CD4-positive, alpha-beta T cell treated with Interleukin-10 for 1 hour (primary cell): ENCODE results near the gene SLC37A1.
A peak's percentile ranks its signal among the peaks of the same experiment; 100 is the strongest.

Experiments
- DNase-seq: peaks from one replicate; pipeline ENCODE4 v3.0.0-alpha.2; 2020

Gene SLC37A1

DNA sequence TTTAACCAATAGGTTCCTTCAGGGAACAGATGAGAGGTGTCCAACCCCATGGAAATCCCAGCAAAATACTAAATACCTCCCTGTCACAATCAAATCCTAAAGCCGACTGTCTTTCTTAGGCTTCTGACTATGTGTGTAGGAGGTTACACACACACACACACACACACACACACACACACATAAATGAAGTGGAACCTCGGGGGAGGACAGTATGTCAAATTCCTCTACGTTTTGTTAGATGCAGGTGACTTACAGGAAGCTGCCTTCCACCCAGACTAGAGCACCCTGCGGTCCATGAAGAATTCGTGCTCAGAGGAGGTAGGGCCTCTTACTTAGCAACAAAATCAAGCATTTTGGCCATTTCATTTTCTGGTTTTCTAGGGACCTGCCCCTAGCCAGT lies 34.1 kb upstream of the SLC37A1 start:
- DNase-seq, result no peak

DNA sequence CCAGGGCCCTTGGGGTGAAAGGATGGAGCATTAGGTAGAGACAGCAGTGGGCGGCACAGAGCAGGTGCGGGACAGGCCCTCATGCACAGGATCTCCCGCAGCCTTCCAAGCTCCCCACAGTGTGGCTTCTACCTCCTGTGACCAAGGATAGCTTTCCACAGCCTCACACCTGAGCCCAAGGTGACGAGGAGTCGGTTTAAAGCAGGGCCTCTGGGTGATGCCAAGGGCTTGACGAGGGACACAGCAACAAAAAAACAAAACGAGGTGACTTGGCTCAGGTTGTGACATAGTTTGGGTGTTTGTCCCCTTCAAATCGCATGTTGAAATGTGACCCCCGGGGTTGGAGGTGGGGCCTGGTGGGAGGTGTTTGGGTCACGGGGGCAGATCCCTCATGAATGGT lies 32.9 kb upstream of the SLC37A1 start:
- no peak for DNase-seq

DNA sequence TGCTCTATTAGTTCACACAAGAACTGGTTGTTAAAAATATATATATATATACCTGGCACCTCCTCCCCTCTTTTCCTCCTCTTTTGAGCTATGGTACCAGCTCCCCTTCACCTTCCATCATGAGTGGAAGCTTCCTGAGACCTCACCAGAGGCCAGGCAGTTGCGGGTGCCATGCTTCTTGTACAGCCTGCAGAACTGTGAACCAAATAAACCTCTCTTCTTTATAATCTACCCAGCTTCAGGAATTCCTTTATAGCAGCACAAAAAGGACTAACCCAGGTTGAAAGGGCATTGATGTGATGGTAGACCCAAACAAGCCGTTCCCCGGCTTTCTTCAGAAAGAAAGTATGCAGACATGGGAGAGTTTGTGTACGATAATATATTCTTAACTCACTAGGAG lies 32.5 kb upstream of the SLC37A1 start:
- DNase-seq, result no peak

DNA sequence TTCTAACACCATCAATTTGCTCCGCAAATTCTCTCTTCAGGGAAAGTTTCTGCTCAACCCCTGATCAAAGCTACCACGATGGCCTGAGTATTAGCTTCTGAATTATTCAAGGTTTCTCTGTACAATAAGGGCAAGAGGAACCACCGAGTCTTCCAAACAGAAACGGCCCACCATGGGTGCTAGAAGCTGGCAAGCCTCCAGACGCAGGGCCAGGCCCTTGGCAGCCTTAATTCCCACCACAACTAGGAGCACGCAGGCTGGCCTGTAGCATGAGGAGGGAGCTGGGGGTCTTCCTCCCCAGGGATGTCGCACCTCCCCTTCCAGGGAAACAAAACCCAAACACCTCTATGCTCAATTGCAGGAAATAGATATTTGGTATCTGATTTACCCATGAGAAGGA lies 28.7 kb upstream of the SLC37A1 start:
- no peak for DNase-seq

DNA sequence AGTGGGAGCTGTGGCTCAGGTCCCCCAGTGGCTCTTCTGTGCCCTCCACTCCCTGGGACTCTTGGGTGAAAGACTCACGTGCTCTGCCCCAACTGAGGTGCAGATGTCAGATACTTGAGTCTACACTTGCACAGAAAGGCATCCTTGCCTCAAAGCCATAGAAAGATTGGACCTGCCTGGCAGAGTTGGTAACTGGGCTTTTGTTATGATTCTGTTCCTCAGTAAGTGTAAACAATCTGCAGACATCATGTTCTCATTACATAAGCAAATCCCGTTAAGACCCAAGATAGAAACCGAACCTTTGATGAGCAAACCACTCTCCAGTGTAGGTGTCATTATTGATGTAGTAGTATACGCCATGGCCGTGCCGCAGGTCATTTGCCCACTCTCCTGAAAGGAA lies 27.6 kb upstream of the SLC37A1 start:
- DNase-seq, result no peak

DNA sequence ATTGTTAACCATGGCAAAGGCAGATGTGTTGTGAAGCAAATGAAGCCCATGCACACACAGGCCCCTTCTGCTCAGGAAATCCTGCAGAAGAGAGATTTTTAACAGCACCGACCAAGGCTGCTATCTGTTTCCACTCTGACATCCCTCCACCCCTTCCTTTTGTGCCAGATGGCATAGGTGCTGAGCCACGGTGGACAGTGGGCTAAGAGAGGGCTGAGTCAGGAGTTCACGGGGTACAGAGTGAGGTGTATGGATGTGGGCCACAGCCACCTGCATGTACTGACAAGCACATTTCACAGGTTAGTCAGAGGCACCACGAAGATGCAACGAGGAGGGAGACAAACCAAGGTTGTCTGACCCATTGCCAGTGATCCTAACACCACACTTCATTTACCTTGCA lies 27.1 kb upstream of the SLC37A1 start:
- no peak for DNase-seq

DNA sequence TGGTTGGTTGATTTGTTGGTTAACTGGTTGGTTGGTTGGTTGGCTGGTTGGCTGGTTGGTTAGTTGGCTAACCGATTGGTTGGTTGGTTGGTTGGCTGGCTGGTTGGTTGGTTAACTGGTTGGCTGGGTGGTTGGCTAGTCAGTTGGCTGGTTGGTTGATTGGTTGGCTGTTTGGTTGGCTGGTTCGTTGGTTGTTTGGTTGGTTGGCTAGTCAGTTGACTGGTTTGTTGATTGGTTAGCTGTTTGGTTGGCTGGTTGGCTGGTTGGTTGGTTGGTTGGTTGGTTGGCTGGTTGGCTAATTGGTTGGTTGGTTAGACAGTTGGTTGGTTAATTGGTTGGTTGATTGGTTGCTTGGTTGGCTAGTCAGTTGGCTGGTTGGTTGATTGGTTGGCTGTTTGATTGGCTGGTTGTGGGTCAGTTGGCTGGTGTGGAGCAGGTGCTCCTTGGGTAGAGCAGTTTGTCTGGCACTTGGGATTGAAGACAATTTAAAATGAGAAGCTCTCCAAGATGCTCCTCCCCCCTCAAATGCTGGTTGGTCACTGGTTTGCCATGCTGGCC lies 24.6 kb upstream of the SLC37A1 start:
- no peak for DNase-seq

DNA sequence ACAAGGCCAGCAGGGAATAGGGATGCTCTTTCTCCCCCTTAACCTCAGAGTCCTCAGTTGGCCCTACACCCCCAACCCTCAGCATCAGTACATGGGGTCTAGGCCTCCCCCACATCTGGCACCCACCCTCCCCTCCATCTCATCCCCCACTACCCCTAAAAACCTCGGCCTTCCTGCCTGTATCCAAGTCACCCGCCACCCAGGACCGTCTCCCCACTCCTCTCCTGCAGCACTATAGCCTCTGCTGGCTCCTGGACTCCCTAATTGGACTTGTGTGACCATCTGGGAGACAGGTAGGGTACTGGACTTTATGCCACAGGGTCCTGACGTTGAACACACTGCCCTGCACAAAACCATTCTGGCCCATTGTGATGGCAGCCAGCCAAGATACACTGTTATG lies 23.7 kb upstream of the SLC37A1 start:
- DNase-seq, result no peak

DNA sequence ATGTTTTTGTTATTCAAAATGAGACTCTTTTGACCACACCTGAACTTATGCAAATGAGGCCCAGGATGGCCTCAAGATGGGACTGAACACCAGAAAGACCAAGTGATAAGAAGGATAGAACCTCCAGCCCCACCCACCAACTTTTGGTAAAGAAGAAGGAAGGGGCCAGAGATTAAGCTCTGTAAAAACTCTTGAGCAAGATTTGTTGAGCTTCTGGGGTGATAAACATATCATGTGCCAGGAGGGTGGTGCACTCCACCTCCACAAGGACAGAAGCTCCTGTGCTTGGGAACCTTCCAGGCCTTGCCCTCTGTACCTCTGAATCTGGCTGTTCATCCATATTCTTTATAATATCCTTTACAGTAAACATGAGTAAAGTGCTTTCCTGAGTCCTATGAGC lies 22.9 kb upstream of the SLC37A1 start:
- no peak for DNase-seq

DNA sequence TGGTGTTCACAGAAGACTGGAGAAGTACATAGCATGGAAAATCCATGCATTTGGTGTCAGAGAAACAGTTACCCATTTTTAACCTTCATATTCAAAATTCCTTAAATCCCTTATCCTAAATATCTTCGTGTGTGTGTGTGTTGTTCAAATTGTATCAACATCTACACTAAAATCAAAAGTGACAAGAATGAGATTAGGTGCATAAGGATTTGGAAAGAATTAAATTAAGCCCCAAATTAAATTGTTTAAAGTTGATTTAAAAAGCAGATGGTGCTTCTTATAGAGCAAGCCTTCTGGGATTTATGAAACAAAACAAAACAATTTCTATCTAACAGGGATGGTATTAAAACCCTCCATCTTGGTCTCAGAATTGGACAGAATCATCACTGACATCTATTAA lies 22.3 kb upstream of the SLC37A1 start:
- no peak for DNase-seq

DNA sequence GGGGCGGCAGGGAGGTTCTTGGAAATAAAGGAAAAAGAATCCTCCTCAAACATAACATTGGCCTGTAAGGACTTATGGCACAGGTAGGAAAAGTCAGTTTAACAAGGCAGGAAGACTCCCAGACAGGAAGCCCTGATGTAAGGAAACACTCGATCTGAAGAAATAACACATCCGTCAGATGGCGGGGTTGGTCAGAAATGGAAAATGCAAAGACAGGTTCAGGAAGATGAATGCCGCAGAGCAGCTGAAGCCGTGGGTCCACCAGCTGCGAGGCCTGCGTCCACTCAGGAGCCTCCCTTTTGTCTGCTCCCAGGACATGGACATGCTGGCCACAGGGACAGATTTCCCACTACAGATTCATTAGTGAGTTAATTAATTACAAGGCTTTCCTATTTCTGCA lies 21.5 kb upstream of the SLC37A1 start:
- no peak for DNase-seq

DNA sequence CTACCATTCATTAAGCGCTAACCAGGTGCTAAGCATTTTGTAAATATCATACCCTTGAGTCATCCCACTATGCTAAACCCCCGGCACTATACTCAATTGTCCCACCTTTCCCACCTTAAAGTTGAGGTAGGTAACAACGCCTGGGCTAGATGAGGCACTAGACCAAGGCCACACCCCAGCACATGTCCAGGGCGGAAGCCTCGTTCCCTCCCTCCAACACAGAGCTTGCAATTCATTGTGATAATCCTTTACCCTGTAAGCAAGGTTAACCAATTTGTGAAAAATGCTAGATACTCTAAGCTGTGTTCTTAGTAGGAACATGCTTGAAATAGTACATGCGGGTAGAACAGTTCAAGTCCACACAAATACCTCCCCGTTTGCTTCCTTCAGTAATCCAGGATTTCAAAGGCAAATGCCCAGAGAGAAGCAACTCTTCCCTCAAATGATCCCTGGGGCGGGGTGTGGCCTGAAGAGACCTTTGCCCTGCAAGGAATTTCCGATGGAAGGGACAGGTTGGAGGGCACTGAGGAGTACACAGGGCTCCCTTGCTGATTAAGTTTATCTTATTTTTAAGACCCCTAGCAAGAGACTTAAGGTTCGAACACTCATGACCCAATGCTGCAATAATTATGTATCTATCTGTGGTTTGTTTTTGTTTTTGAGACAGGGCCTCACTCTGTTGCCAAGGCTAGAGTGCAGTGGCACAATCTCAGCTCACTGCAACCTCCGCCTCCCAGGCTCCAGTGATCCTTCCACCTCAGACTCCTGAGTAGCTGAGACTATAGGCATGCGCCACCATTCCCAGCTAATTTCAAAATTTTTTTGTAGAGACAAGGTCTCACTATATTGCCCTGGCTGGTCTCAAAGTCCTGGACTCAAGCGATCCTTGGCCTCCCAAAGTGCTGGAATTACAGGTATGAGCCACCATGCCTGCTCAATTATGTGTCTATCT lies 20.3 kb upstream of the SLC37A1 start:
- DNase-seq, result no peak

DNA sequence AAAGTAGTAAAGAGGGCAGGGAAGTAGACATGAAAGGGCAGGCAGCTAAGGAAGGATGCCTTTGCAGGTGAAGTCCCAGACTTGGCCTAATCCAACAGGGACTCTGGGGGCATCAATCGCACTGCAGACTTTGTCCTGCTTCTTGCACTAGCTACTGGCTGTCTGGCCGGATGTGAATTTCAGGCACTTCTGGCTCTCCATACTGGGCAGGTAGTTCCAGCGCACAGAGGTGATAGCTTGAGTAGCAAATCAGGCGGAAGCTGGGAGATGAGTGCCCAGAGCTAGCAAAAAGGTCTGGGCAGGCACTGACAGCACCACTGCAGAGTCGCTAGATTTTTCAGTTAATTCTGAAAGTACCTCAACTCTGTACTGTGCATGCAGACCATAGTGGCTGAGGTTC lies 18.6 kb upstream of the SLC37A1 start:
- no peak for DNase-seq

DNA sequence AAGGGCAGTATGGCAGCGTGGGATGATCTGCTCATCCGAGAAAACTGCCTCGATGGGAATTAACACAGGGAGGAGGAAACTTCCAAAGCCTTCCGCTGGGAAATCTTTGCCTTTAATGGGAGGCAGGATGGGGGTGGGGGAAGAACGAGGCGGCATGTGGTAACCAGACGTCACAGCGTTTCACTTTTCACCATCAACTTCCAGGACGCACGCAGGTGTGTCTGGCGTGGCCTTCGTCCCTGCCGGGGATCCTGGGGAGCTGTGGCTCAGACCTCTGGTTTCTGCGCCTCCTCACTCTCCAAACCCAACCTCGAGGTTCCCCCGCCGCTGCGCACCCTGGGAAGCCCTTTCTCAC lies 17.9 kb upstream of the SLC37A1 start:
- DNase-seq, result no peak

DNA sequence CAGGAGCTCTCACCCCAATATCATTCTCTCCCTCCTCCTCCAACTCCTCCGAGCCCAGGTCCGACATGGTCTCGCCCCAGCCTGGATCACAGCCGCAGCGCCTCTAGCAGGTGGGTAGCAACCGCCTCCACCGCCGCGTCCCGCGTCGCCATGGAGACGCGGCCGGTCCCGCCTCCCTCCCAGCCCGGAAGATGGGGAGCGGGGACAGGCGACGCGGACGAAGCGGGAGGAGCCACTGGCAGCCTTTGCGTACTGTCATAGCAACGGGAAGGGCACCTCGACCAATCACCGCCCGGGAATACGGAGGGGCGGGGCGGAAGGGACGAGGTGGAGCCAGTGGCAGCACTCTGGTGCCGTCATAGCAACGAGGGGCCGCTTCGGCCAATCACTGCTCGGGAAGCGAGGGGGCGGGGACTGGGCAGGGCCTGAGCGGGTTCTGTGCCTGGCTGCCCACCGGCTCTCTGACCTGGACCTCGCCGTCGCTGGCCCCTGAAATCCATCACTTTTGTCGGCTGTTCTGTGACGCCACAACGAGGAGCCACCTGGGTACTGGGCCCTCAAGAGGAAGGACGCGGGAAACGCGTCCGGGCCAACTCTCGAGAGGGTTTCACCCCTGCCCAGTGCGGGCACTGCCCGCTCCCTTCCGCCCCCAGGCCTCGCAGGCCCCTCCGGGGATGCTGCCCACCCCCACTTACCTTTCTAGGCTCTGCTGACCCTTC lies 17.4 kb upstream of the SLC37A1 start, which contains the start of gene RSPH1:
RSPH1 (minus strand) TSS at position 105 of the 719 bp plus-strand sequence; CDS start at position 67, 38 bp downstream.
- peak; percentile 100 for DNase-seq

DNA sequence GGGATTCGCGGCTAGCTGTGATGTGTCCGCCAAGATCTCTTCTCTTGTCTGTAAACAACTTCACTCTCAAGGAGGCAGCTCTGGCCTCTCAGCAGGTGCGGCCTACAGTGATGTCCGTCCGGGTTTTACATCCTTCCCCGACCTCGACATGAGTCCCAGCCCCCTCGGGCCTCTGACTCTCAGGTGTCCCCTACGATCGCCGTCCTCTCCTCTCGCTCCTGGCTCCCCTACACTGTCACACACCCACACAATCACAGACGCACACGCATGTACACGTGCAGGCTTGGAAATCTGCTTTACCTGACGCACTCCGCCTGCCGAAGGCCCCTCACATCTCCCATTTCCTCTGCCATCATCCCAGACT lies 16.8 kb upstream of the SLC37A1 start:
- DNase-seq, result no peak

DNA sequence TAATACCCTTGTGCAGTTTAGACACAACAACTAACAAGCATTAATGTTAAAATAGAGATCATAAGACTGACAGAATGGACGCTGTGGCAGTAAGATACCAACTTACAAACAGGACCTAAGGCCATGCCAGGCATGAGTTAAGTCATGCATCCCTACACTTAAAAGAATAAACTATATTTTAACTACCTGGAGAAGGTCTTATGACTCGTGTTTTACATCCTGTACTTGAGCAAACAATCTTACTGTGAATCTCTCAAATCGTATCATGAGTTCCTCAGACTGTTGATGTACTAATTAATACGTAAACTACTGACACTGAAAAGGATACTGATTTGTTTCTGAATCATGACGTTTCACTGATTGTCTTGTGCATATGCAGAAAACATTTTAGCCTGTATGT lies 15.6 kb upstream of the SLC37A1 start:
- DNase-seq, result no peak

DNA sequence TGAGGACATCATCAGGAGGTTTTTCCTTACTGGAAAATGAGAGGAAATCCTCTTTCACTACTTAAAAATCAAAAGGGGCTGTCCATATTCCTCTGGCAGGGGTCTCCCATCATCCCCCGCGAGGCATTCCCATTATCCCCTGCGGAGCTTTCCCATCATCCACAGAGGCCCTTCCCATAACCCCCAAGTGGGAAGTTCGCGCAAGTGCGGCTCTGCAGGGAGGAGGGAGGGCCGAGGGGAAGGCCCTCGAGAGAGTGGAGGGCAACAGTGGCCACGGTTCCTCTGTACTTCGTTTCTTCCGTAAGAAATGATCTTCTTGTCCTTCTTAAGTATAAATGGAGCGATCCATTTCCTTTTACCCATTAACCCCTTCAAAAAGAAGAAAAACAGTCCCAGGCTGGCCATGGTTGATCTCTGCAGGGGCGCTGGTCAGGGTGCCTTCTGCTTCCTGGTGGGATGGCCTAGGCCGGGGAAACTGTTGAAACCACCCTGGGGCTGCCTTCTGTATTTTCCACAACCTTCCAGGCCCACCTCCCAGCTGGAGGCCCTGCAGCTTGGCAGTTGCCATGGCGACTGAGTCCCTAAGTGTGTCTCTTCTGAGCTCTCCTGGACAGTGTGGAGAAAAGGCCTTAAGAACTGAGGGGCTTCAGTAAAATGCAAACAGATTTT lies 14.1 kb upstream of the SLC37A1 start:
- no peak for DNase-seq

DNA sequence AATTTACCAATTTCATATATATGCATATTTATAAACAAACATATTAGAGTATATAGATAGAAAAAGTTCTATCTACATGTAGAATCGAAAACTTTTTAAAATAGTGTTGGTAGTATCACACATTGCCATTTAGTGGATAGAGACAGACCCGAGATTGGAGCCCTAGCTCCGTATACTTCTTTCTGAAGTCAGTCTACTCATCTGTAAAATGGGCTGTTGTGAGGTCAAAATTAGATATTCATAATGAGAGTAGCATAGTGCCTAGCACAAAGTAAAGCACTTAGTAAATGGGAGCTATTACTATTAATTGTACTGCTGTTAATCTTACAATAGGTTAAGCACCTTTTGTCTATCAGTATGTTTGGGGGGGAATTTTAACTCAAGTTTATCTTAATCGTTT lies 13.4 kb upstream of the SLC37A1 start:
- no peak for DNase-seq

DNA sequence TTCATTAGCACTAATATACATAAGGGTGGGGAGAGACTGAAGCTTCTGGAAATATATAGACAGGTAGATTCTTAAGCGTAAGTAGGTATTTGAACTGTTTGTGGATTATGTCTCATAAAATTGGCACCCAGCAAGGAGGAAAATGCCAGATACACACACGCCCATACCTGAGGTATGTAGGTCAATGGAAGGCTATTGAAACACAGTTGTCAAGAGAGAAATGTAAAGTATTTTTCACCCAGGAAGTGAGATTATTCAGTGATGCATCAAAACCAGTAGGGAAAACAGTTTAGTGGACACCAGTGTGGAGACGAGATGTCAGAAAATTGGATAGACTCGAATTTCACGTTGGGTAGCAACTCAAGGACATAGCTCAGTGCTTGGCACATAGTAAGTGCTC lies 12.9 kb upstream of the SLC37A1 start:
- no peak for DNase-seq

DNA sequence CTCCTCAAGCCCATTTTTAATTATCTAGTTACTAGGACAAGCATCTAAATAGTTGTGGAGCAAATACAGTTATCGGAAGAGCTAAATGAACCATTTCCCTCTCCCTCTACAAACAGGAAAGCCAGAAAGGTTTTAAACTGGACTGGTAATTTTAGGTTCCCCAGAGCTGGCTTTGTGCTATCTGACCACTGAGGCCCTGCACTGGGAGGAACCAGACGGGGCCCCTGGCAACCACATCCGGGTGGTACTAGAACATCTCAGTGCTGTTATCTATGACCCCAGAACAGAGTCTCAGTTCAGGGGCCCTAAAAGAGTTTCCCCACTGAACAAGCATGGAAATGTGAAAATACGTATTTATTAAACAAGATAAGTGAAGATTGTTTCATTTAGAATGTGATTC lies 9.9 kb upstream of the SLC37A1 start:
- no peak for DNase-seq

DNA sequence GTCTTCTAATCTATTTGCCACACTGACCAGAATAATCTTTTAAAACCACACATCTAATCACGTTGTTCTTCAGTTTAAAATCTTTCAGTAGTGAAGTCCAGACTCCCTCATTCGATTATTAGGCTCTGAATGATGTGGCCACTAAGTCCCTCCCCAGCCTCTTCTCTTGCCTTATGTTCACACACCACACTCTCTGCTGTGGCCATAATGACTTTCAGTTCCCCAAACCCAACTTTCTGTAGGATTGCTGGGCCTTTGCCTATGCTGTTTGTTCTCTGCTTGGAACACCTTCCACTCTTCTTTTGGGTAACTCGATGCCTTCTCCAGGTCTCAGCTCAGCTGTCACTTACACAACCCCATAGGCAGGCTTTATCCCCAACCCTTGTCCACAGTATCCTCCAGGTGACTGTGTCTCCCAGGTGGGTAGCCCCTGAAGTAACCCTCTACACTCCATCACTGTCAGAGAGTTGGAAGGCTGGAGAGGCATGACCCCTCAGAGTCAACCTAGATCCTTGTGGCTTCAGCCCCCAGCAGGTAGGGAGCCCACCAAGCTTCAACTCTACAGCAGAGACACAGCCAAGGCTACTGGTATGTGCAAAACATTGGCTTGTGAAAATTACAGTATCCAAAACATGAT lies 8.4 kb upstream of the SLC37A1 start:
- DNase-seq, result no peak

DNA sequence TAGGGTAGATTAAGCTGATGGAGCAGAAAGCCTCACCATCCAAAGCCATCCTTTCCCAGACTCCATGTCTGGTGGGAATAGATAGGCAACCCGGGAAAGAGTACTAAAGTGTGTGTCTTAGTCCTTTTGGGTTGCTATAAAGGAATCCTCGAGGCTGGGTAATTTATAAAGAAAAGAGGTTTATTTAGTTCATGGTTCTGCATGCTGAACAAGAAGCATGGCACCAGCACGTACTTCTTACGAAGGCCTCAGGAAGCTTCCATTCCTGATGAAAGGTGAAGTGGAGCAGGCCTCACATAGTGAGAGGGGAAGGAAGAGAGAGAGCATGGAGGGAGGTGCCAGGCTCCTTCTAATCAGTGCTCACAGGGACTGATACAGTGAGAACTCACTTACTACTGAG lies 6.2 kb upstream of the SLC37A1 start:
- no peak for DNase-seq
